ENCODE data around the gene MVB12B. TPM values are rescaled to one million over a fixed set of nuclear protein-coding genes. Genes with fewer than 3 reads are reported as not detected.

Gene MVB12B
- total RNA-seq, 4 donors from 2014 or later = 2.1 to 39.2 (median 22.2) TPM

- no peak overlapping the region for H3K27ac ChIP-seq
- H3K4me3 ChIP-seq = no peak overlapping the region
- intact Hi-C loops (cut with DNase I; ENCODE audit: low total_unique reads) = no loop called here
- TF ChIP-seq POLR2A (IDR thresholded peaks at IDR 0.05) = no peak
- no peak for TF ChIP-seq CTCF (IDR thresholded peaks at IDR 0.05)
- no peaks in the 10 kb centered on the region for H3K36me3 ChIP-seq
- no peak for DNase-seq
- no peaks in the 10 kb centered on the region for H3K9me3 ChIP-seq
- H3K4me1 ChIP-seq = no peaks in the 10 kb centered on the region
- no peaks in the 10 kb centered on the region for H3K27me3 ChIP-seq
These were observed 16.7 kb downstream of the MVB12B start for GRCh38 chr9:126343271-126343700.

GRCh38 chr9:126346031-126346430, 19.4 kb downstream of the MVB12B start:
- no peaks in the 10 kb centered on the region for H3K27me3 ChIP-seq
- no peaks in the 10 kb centered on the region for H3K4me1 ChIP-seq
- no peak overlapping the region for H3K4me3 ChIP-seq
- H3K36me3 ChIP-seq = no peaks in the 10 kb centered on the region
- no peaks in the 10 kb centered on the region for H3K9me3 ChIP-seq
- intact Hi-C loops (cut with DNase I; ENCODE audit: low total_unique reads) = no loop called here
- TF ChIP-seq CTCF (IDR thresholded peaks at IDR 0.05) = no peak
- TF ChIP-seq POLR2A (IDR thresholded peaks at IDR 0.05) = no peak
- no peak for DNase-seq
- no peak overlapping the region for H3K27ac ChIP-seq

- no peak for DNase-seq
- intact Hi-C loops (cut with DNase I; ENCODE audit: low total_unique reads) = no loop called here
- no peaks in the 10 kb centered on the region for H3K9me3 ChIP-seq
- H3K4me1 ChIP-seq = no peaks in the 10 kb centered on the region
- TF ChIP-seq POLR2A (IDR thresholded peaks at IDR 0.05) (no peak), CTCF (IDR thresholded peaks at IDR 0.05) (no peak)
- H3K36me3 ChIP-seq = no peaks in the 10 kb centered on the region
- no peak overlapping the region for H3K4me3 ChIP-seq
- H3K27ac ChIP-seq = no peak overlapping the region
- H3K27me3 ChIP-seq = no peaks in the 10 kb centered on the region
These were observed 20.5 kb downstream of the MVB12B start for GRCh38 chr9:126347093-126347492.

- H3K27me3 ChIP-seq = no peaks in the 10 kb centered on the region
- H3K9me3 ChIP-seq = no peaks in the 10 kb centered on the region
- H3K36me3 ChIP-seq = no peaks in the 10 kb centered on the region
- no peak for TF ChIP-seq CTCF (IDR thresholded peaks at IDR 0.05)
- no peak for TF ChIP-seq POLR2A (IDR thresholded peaks at IDR 0.05)
- intact Hi-C loops (cut with DNase I; ENCODE audit: low total_unique reads) = no loop called here
- H3K4me1 ChIP-seq = no peaks in the 10 kb centered on the region
- no peak overlapping the region for H3K4me3 ChIP-seq
- DNase-seq = no peak
- H3K27ac ChIP-seq = no peak overlapping the region
These were observed 21.5 kb downstream of the MVB12B start for GRCh38 chr9:126347911-126348760.

- no peak overlapping the region for H3K27ac ChIP-seq
- no peaks in the 10 kb centered on the region for H3K9me3 ChIP-seq
- intact Hi-C loops (cut with DNase I; ENCODE audit: low total_unique reads) = no loop called here
- TF ChIP-seq CTCF (IDR thresholded peaks at IDR 0.05) (no peak), POLR2A (IDR thresholded peaks at IDR 0.05) (no peak)
- no peaks in the 10 kb centered on the region for H3K4me1 ChIP-seq
- no peak for DNase-seq
- no peaks in the 10 kb centered on the region for H3K36me3 ChIP-seq
- H3K4me3 ChIP-seq = no peak overlapping the region
- H3K27me3 ChIP-seq = no peaks in the 10 kb centered on the region
These were observed 22.4 kb downstream of the MVB12B start for GRCh38 chr9:126348911-126349550.
